Measurements from ENCODE around the gene EPX. TPM values are rescaled to one million over a fixed set of nuclear protein-coding genes. Genes with fewer than 3 reads are reported as not detected.

The EPX gene
- total and polyA plus RNA-seq, 8 donors = 0.18 TPM; not detected in 7

GRCh38 chr17:58229384-58229783, 36.9 kb downstream of the EPX start:
- no peak for TF ChIP-seq POLR2AphosphoS5 (IDR thresholded peaks at IDR 0.05)
- Histone ChIP-seq H3K27me3 (peaks cover 0 to 45% (median 9%) of the 10 kb centered on the region in 3 donors), H3K4me3 (no peak overlapping the region), H3K9me3 (no peaks in the 10 kb centered on the region), H3K27ac (no peak overlapping the region), H3K36me3 (no peaks in the 10 kb centered on the region), H3K4me1 (no peaks in the 10 kb centered on the region)
- no peak for DNase-seq
- intact Hi-C loops (cut with DNase I; ENCODE audit: low total_unique reads) = no loop called here
- WGBS, 5 donors = 27 to 78% (median 56%) methylated on average over 1 of the region's 1 CpG

- H3K4me3 ChIP-seq = no peak overlapping the region
- intact Hi-C loops (cut with DNase I; ENCODE audit: low total_unique reads) = no loop called here
- 88 to 93% (median 90%) methylated on average over 4 of the region's 4 CpGs for WGBS, 5 donors
- no peaks in the 10 kb centered on the region for H3K4me1 ChIP-seq
- H3K9me3 ChIP-seq = no peaks in the 10 kb centered on the region
- DNase-seq = no peak
- TF ChIP-seq POLR2AphosphoS5 (IDR thresholded peaks at IDR 0.05) (no peak), CTCF (IDR thresholded peaks at IDR 0.05) (no peak), EP300 (IDR thresholded peaks at IDR 0.05) (no peak), POLR2A (IDR thresholded peaks at IDR 0.05) (no peak)
- peaks cover 0 to 50% (median 9%) of the 10 kb centered on the region in 3 donors for H3K27me3 ChIP-seq
- no peak overlapping the region for H3K27ac ChIP-seq
- no peaks in the 10 kb centered on the region for H3K36me3 ChIP-seq
Measured at GRCh38 chr17:58229881-58230280, 37.4 kb downstream of the EPX start.

GRCh38 chr17:58231641-58232040, 39.1 kb downstream of the EPX start:
- no peak overlapping the region for H3K4me3 ChIP-seq
- no peaks in the 10 kb centered on the region for H3K9me3 ChIP-seq
- TF ChIP-seq POLR2AphosphoS5 (IDR thresholded peaks at IDR 0.05) (no peak), CTCF (IDR thresholded peaks at IDR 0.05) (no peak), POLR2A (IDR thresholded peaks at IDR 0.05) (no peak), EP300 (IDR thresholded peaks at IDR 0.05) (no peak)
- WGBS, 5 donors = 57 to 64% (median 62%) methylated on average over 2 of the region's 2 CpGs
- intact Hi-C loops (cut with DNase I; ENCODE audit: low total_unique reads) = no loop called here
- no peak for DNase-seq
- H3K36me3 ChIP-seq = no peaks in the 10 kb centered on the region
- peaks cover 0 to 68% (median 9%) of the 10 kb centered on the region in 3 donors for H3K27me3 ChIP-seq
- no peak overlapping the region for H3K27ac ChIP-seq
- no peaks in the 10 kb centered on the region for H3K4me1 ChIP-seq

- no peak for TF ChIP-seq EP300 (IDR thresholded peaks at IDR 0.05)
- no peak for TF ChIP-seq CTCF (IDR thresholded peaks at IDR 0.05)
- no peak for TF ChIP-seq POLR2A (IDR thresholded peaks at IDR 0.05)
- TF ChIP-seq POLR2AphosphoS5 (IDR thresholded peaks at IDR 0.05) = no peak
- H3K27me3 ChIP-seq = peaks cover 0 to 78% (median 9%) of the 10 kb centered on the region in 3 donors
- no peak for DNase-seq
- no peak overlapping the region for H3K27ac ChIP-seq
- 43 to 54% (median 48%) methylated on average over 11 to 12 of the region's 12 CpGs for WGBS, 5 donors
- H3K4me3 ChIP-seq = no peak overlapping the region
- no peaks in the 10 kb centered on the region for H3K36me3 ChIP-seq
- no peaks in the 10 kb centered on the region for H3K4me1 ChIP-seq
- H3K9me3 ChIP-seq = no peaks in the 10 kb centered on the region
- intact Hi-C loops (cut with DNase I; ENCODE audit: low total_unique reads) = no loop called here
Measured at GRCh38 chr17:58232707-58233156, 40.2 kb downstream of the EPX start.

GRCh38 chr17:58233543-58233942, 41.0 kb downstream of the EPX start:
- no peaks in the 10 kb centered on the region for H3K4me1 ChIP-seq
- H3K4me3 ChIP-seq = no peak overlapping the region
- 71 to 81% (median 79%) methylated on average over 3 of the region's 3 CpGs for WGBS, 5 donors
- no peak for DNase-seq
- no peak overlapping the region for H3K27ac ChIP-seq
- no peaks in the 10 kb centered on the region for H3K9me3 ChIP-seq
- intact Hi-C loops (cut with DNase I; ENCODE audit: low total_unique reads) = no loop called here
- H3K36me3 ChIP-seq = no peaks in the 10 kb centered on the region
- TF ChIP-seq POLR2AphosphoS5 (IDR thresholded peaks at IDR 0.05) = no peak
- no peak for TF ChIP-seq EP300 (IDR thresholded peaks at IDR 0.05)
- TF ChIP-seq POLR2A (IDR thresholded peaks at IDR 0.05) = no peak
- TF ChIP-seq CTCF (IDR thresholded peaks at IDR 0.05) = no peak
- H3K27me3 ChIP-seq = peaks cover 0 to 79% (median 11%) of the 10 kb centered on the region in 3 donors
